Thymus (tissue), 14 donors: Measurements from ENCODE around the gene PPIA. TPM values are rescaled to one million over a fixed set of nuclear protein-coding genes. Genes with fewer than 3 reads are reported as not detected.

ENCODE experiments used
- DNase-seq, 9 donors: peaks; one replicate each; pipeline ENCODE4 v3.0.0-alpha.2; 2013; ENCODE audit warnings: low spot score in 9 of 9, low read depth in 6 of 9, missing footprints in 1 of 9
- H3K27ac ChIP-seq, 2 donors: one replicate each; pipeline ENCODE4 v1.5.1; 2013; ENCODE audit warnings: control low read depth in 1 of 2, low read depth in 1 of 2, low read length in 1 of 2, mild to moderate bottlenecking in 1 of 2, moderate library complexity in 1 of 2
- H3K27me3 ChIP-seq, 2 donors: one replicate each; pipeline ENCODE4 v1.5.1; 2013; ENCODE audit warnings: low read length in 1 of 2; ENCODE audit not compliant: control insufficient read depth in 2 of 2, insufficient read depth in 1 of 2
- H3K36me3 ChIP-seq, 2 donors: one replicate each; pipeline ENCODE4 v1.5.1; 2013; ENCODE audit warnings: low read length in 1 of 2, mild to moderate bottlenecking in 1 of 2, moderate library complexity in 1 of 2; ENCODE audit not compliant: control insufficient read depth in 2 of 2, insufficient read depth in 2 of 2
- H3K4me1 ChIP-seq, 2 donors: one replicate each; pipeline ENCODE4 v1.5.1; 2013; ENCODE audit warnings: low read length in 2 of 2; ENCODE audit not compliant: control insufficient read depth in 2 of 2, insufficient read depth in 2 of 2
- H3K4me3 ChIP-seq, 2 donors: one replicate each; pipeline ENCODE4 v1.5.1; 2013; ENCODE audit warnings: low read length in 2 of 2, control low read depth in 1 of 2, mild to moderate bottlenecking in 1 of 2
- H3K9me3 ChIP-seq, 2 donors: one replicate each; pipeline ENCODE4 v1.5.1; 2013; ENCODE audit warnings: low read length in 1 of 2, mild to moderate bottlenecking in 1 of 2; ENCODE audit not compliant: control insufficient read depth in 2 of 2, insufficient read depth in 1 of 2
- WGBS: extraction: QIAGEN DNeasy Blood & Tissue Kit; methylation state at CpG from one replicate; pipeline ENCODE4 v1.1.7; 2013; 5-methylcytosine and 5-hydroxymethylcytosine counted together
- long read RNA-seq, 10 donors: transcript quantifications; one replicate each; lab custom pipeline, GENCODE V29; 2026
- polyA plus RNA-seq: library from polyadenylated mRNA; stranded (reverse); fragments of 200-250 nt; gene quantifications from one replicate; pipeline ENCODE4 v1.2.3, GENCODE V29; 2013
- total RNA-seq: library from RNA; stranded (reverse); fragments of 120-200 nt; gene quantifications from one replicate; pipeline ENCODE4 v1.2.4, GENCODE V29; 2013
- donor health status: healthy.

PPIA gene
- total RNA-seq (3,565 TPM), polyA plus RNA-seq (2,685 TPM)
- long read RNA-seq, donor 1, transcript PPIA-201 (6 exons, 818 nt), result minor isoform, 5 of 325 reads
- long read RNA-seq, donor 1, transcript PPIA-204 (5 exons, 2,238 nt), result major isoform, 283 of 325 reads
- long read RNA-seq, donor 1, partial matches to known transcripts, result 26 of 325 reads
- long read RNA-seq, donor 1, other reads (novel, unspliced or antisense), result 5 of 325 reads
- long read RNA-seq, donor 2, result 0 reads
- long read RNA-seq, donor 3, transcript PPIA-204 (5 exons, 2,238 nt), result major isoform, 2,816 of 4,185 reads
- long read RNA-seq, donor 3, transcript PPIA-201 (6 exons, 818 nt), result minor isoform, 22 of 4,185 reads
- long read RNA-seq, donor 3, transcript PPIA-208 (6 exons, 907 nt), result minor isoform, 26 of 4,185 reads
- long read RNA-seq, donor 3, transcript PPIA-203 (4 exons, 544 nt), result minor isoform, 27 of 4,185 reads
- long read RNA-seq, donor 3, partial matches to known transcripts, result 1,084 of 4,185 reads
- long read RNA-seq, donor 3, other reads (novel, unspliced or antisense), result 199 of 4,185 reads
- long read RNA-seq, donor 4, transcript PPIA-204 (5 exons, 2,238 nt), result major isoform, 861 of 1,755 reads
- long read RNA-seq, donor 4, transcript PPIA-203 (4 exons, 544 nt), result minor isoform, 14 of 1,755 reads
- long read RNA-seq, donor 4, partial matches to known transcripts, result 780 of 1,755 reads
- long read RNA-seq, donor 4, other reads (novel, unspliced or antisense), result 86 of 1,755 reads
- long read RNA-seq, donor 5, transcript PPIA-201 (6 exons, 818 nt), result minor isoform, 19 of 3,821 reads
- long read RNA-seq, donor 5, transcript PPIA-204 (5 exons, 2,238 nt), result major isoform, 3,332 of 3,821 reads
- long read RNA-seq, donor 5, transcript PPIA-203 (4 exons, 544 nt), result minor isoform, 35 of 3,821 reads
- long read RNA-seq, donor 5, transcript PPIA-208 (6 exons, 907 nt), result minor isoform, 28 of 3,821 reads
- long read RNA-seq, donor 5, partial matches to known transcripts, result 272 of 3,821 reads
- long read RNA-seq, donor 5, other reads (novel, unspliced or antisense), result 120 of 3,821 reads
- long read RNA-seq, donor 6, transcript PPIA-203 (4 exons, 544 nt), result minor isoform, 13 of 1,886 reads
- long read RNA-seq, donor 6, transcript PPIA-201 (6 exons, 818 nt), result minor isoform, 13 of 1,886 reads
- long read RNA-seq, donor 6, transcript PPIA-208 (6 exons, 907 nt), result minor isoform, 7 of 1,886 reads
- long read RNA-seq, donor 6, transcript PPIA-204 (5 exons, 2,238 nt), result major isoform, 1,218 of 1,886 reads
- long read RNA-seq, donor 6, partial matches to known transcripts, result 553 of 1,886 reads
- long read RNA-seq, donor 6, other reads (novel, unspliced or antisense), result 79 of 1,886 reads
- long read RNA-seq, donor 7, transcript PPIA-201 (6 exons, 818 nt), result minor isoform, 12 of 2,130 reads
- long read RNA-seq, donor 7, transcript PPIA-203 (4 exons, 544 nt), result minor isoform, 20 of 2,130 reads
- long read RNA-seq, donor 7, transcript PPIA-208 (6 exons, 907 nt), result minor isoform, 6 of 2,130 reads
- long read RNA-seq, donor 7, transcript PPIA-204 (5 exons, 2,238 nt), result major isoform, 1,742 of 2,130 reads
- long read RNA-seq, donor 7, partial matches to known transcripts, result 280 of 2,130 reads
- long read RNA-seq, donor 7, other reads (novel, unspliced or antisense), result 62 of 2,130 reads
- long read RNA-seq, donor 8, transcript PPIA-203 (4 exons, 544 nt), result minor isoform, 10 of 992 reads
- long read RNA-seq, donor 8, transcript PPIA-204 (5 exons, 2,238 nt), result major isoform, 683 of 992 reads
- long read RNA-seq, donor 8, transcript PPIA-208 (6 exons, 907 nt), result minor isoform, 5 of 992 reads
- long read RNA-seq, donor 8, partial matches to known transcripts, result 278 of 992 reads
- long read RNA-seq, donor 8, other reads (novel, unspliced or antisense), result 13 of 992 reads
- long read RNA-seq, donor 9, transcript PPIA-201 (6 exons, 818 nt), result minor isoform, 11 of 2,288 reads
- long read RNA-seq, donor 9, transcript PPIA-204 (5 exons, 2,238 nt), result major isoform, 1,287 of 2,288 reads
- long read RNA-seq, donor 9, transcript PPIA-203 (4 exons, 544 nt), result minor isoform, 11 of 2,288 reads
- long read RNA-seq, donor 9, transcript PPIA-208 (6 exons, 907 nt), result minor isoform, 14 of 2,288 reads
- long read RNA-seq, donor 9, partial matches to known transcripts, result 892 of 2,288 reads
- long read RNA-seq, donor 9, other reads (novel, unspliced or antisense), result 71 of 2,288 reads
- long read RNA-seq, donor 10, transcript PPIA-208 (6 exons, 907 nt), result minor isoform, 9 of 1,997 reads
- long read RNA-seq, donor 10, transcript PPIA-201 (6 exons, 818 nt), result minor isoform, 15 of 1,997 reads
- long read RNA-seq, donor 10, transcript PPIA-204 (5 exons, 2,238 nt), result major isoform, 1,536 of 1,997 reads
- long read RNA-seq, donor 10, transcript PPIA-203 (4 exons, 544 nt), result minor isoform, 19 of 1,997 reads
- long read RNA-seq, donor 10, partial matches to known transcripts, result 351 of 1,997 reads
- long read RNA-seq, donor 10, other reads (novel, unspliced or antisense), result 60 of 1,997 reads

DNA sequence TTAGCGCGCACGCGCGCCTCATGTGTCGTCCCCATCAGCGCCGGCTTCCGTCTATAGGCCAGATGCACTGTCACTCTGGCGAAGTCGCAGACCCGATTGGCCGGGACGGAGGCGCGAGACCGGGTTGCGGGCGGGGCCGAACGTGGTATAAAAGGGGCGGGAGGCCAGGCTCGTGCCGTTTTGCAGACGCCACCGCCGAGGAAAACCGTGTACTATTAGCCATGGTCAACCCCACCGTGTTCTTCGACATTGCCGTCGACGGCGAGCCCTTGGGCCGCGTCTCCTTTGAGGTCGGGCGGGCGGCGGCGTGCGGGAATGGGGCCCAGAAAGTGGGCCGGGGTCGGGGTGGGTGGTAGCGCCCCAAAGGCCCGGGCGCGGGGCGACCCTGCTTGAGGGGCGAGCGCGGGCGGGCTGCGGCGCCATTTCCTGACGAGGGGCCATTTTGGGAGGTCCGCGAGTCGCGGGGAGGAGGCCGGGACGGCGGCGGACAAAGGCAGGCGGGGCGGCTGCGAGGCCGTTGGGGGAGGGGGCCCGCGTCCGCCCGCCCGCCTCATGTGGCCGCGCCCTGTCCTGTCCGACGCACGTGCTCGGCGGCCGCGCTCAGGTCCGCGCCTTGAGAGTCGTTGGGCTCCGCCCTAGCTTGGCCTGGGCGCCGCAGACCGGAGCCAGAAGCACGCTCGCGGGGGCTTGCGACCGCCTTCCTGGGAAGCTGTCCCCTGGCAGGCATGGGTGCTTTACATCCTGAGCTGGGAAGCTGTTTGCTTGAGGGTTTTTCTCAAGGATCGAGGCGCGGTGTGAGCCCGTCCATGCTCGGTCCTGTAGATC lies at the start of gene PPIA:
TSS of gene PPIA (plus strand) at position 178 of the 825 bp plus-strand sequence. CDS start at position 222, 44 bp downstream.
- Histone ChIP-seq H3K4me3 (peak within 1 kb of the TSS; percentile 52 to 98), H3K9me3 (no peaks in the 10 kb centered on the region), H3K27ac (peak within 1 kb of the TSS; percentile 98), H3K27me3 (no peaks in the 10 kb centered on the region), H3K36me3 (peaks cover 7 to 37% of the 10 kb centered on the region in 2 donors), H3K4me1 (peaks cover 6 to 18% of the 10 kb centered on the region in 2 donors)
- DNase-seq, result peak; percentile 93 to 99 (median 98)
- under 1% methylated on average over 99 of the region's 99 CpGs for WGBS

DNA sequence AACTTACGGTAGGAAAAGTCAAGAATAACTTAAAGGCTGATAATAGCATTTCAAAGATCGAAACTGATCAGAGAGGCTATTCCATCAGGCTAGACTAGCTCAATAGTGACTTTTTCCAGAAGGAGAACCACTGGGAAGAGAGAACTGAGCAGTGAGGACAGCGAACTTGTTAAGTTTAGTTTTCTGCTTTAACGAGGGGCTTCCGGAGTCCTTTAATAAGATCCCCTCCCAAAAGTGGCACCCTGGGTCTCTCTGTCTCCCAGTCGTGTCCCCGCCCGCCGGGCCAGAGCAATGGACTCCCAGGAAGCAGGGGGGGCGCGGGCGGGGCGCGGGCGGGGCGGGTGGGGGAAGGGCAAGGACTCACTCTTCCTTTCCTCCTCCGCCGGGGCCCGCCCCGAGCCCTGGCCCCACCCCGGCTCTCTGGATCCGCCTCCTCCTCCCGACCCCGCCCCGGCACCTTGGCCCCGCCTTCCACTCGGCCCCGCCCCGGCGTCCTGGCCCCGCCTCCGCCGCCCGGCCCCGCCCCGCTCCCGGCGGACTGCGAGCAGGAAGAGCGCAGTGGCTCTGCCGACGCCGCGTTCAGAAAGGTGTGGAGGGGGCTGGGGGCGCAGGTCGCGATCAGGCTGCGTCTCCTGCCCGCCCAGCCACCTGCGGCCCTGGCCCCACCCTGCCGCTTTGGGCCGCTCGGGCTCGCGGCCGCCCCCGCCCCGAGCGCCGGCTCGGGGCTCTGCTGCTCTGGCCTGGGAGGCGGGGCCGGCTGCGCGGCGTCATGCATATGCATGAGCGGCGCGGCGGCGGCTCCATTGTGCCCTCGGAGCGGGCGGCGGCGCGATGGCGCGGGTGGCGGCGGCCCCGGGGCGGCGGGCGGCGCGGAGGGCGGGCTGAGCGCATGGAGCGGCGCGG lies 48.2 kb upstream of the PPIA start, which contains the start of gene ZMIZ2:
TSS of gene ZMIZ2 (plus strand) at position 803 of the 903 bp plus-strand sequence. CDS start 7,403 bp downstream, outside the sequence.
- DNase-seq, result peak in 8 of 9 donors; percentile 63 to 94 (median 83)
- peaks cover 29 to 32% of the 10 kb centered on the region in 2 donors for H3K4me1 ChIP-seq
- WGBS, result 2% methylated on average over 92 of the region's 92 CpGs
- no peaks in the 10 kb centered on the region for H3K27me3 ChIP-seq
- H3K4me3 ChIP-seq, result peak within 1 kb of the TSS; percentile 65 to 86
- peak within 1 kb of the TSS; percentile 90 to 99 for H3K27ac ChIP-seq
- H3K9me3 ChIP-seq, result no peaks in the 10 kb centered on the region
- peaks cover 0 to 3% of the 10 kb centered on the region in 2 donors for H3K36me3 ChIP-seq

DNA sequence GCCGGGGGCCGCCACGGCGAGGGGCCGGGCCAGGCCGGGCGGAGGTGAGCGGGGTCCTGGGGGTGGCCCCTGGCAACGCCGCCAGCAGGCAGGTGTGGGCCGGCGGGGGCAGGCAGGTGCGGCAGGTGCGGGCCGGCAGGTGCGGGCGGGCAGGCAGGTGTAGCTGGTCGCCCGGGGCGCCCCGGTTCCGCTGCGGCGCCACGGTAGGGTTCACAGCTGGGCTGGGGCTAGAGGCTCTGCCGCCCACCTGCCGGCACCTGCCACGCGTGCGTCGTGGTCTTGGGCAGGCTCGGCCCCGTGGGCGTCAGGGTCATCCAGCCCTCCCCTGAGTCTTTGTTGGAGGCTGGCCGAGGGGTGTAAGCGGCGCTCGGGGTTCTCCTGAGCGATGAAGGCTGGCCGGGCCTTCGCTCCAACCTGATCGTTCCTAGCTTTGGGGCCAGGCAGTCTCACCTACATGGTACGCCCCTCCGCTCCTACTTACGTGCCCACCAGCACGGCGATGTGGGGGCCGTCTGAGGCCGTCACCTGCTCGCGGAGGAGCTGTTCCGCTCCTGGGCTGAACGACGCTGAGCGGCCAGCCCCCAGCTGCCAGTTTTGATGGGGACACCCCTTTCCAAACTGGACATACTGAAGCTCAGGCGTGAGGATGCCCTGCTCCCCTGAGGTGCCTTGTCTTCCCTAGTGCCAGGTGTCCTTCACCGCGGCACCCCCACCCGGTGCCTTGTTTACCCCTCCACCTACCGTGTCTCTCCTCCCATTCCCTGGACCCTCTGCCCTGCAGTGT lies 47.3 kb upstream of the PPIA start:
- DNase-seq, result peak in 5 of 9 donors; percentile 26 to 59 (median 36)
- H3K36me3 ChIP-seq, result peaks cover 0 to 3% of the 10 kb centered on the region in 2 donors
- H3K27ac ChIP-seq, result peak overlapping the region; percentile 55 to 99
- H3K27me3 ChIP-seq, result no peaks in the 10 kb centered on the region
- H3K4me3 ChIP-seq, result peak overlapping the region; percentile 65 to 86
- 4% methylated on average over 60 of the region's 60 CpGs for WGBS
- H3K9me3 ChIP-seq, result no peaks in the 10 kb centered on the region
- peaks cover 29 to 32% of the 10 kb centered on the region in 2 donors for H3K4me1 ChIP-seq

- 94% methylated on average over 2 of the region's 2 CpGs for WGBS
- Histone ChIP-seq H3K4me3 (peak overlapping the region; percentile 65 to 86), H3K27me3 (no peaks in the 10 kb centered on the region), H3K36me3 (peaks cover 0 to 3% of the 10 kb centered on the region in 2 donors), H3K27ac (no peak overlapping the region), H3K9me3 (no peaks in the 10 kb centered on the region), H3K4me1 (peaks cover 29 to 32% of the 10 kb centered on the region in 2 donors)
- DNase-seq, result peak in 1 of 9 donors; percentile 6
Observed at GRCh38 chr7:44749992-44750391, 46.5 kb upstream of the PPIA start.

DNA sequence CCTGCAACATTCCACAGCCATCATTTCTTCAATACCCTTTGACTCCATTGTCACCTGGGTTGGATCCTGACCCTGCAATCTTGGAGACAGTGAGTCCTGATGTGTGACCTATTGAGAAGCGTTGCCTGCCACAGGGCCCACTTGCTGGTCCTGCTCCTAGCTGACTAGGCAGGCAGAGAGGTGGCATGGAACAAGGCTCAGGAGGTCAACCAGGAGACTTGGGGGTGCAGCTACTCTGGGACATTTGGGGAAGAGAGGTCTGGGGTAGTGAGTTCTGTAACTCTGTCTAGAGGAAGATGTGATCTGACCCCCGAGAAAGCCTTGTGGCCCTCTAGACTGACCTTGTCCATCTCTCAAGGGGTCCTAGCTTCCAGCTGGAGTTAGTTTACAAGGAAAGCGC lies 46.1 kb upstream of the PPIA start:
- no peaks in the 10 kb centered on the region for H3K27me3 ChIP-seq
- H3K36me3 ChIP-seq, result peaks cover 0 to 3% of the 10 kb centered on the region in 2 donors
- H3K4me3 ChIP-seq, result peak overlapping the region; percentile 7 to 65
- H3K4me1 ChIP-seq, result peaks cover 29 to 36% of the 10 kb centered on the region in 2 donors
- H3K9me3 ChIP-seq, result no peaks in the 10 kb centered on the region
- DNase-seq, result peak in 1 of 9 donors; percentile 15
- H3K27ac ChIP-seq, result peak overlapping the region in 1 of 2 donors; percentile 78
- WGBS, result 98% methylated on average over 3 of the region's 3 CpGs
